ENCODE measurements around the gene PODXL.
"Not testable (repeated sequence)": the region's sequence is repeated elsewhere in the genome, so short reads cannot be mapped to it uniquely, and the experiment has no call there.

DNA sequence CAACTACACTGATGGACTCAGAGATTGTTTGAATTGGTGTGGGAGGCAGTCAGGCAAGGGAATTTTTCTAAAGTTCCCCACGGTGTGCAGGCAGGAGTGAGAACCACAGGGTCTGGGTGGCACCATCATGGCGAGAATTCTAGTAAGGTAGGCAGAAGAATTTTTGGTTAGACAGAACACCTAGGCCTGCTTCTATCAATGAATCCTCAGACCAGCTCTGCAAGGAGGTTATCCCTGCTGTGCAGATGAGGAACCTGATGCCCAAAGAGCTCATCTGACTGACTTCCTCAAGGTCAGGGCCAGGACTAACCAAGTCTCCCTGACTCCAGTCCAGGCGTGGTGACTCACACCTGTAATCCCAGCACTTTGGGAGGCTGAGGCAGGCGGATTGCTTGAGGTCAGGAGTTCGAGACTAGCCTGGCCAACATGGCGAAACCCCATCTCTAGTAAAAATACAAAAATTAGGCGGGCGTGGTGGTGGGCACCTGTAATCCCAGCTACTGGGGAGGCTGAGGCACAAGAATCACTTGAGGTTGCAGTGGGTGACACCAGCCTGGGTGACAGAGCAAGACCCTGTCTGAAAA is 51.3 kb downstream of the PODXL start:
- not testable (repeated sequence) for TF ChIP-seq CTCF (IDR thresholded peaks at IDR 0.05; ENCODE audit: low read depth, low read length, missing input control); HNF4G (IDR thresholded peaks at IDR 0.05); RAD21 (IDR thresholded peaks at IDR 0.05); SP1 (IDR thresholded peaks at IDR 0.05); TAF1 (conservative IDR thresholded peaks at IDR 0.05); RXRA (IDR thresholded peaks at IDR 0.05); YY1 (IDR thresholded peaks at IDR 0.05); JUND (IDR thresholded peaks at IDR 0.05); FOXA1 (IDR thresholded peaks at IDR 0.05); ATF3 (IDR thresholded peaks at IDR 0.05)
- TF ChIP-seq, protein P1, sequence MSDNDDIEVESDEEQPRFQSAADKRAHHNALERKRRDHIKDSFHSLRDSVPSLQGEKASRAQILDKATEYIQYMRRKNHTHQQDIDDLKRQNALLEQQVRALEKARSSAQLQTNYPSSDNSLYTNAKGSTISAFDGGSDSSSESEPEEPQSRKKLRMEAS (IDR thresholded peaks at IDR 0.05): not testable (repeated sequence)
